Psoas muscle (tissue), 8 donors: ENCODE data around the gene ANOS1. TPM values are rescaled to one million over a fixed set of nuclear protein-coding genes. Genes with fewer than 3 reads are reported as not detected.

Source experiments
- ATAC-seq, 4 donors: fragments of 200-7000 bp; cut with Tn5 transposase; one replicate each; pipeline ENCODE4 v1.9.1; 2020; ENCODE audit warnings: moderate library complexity in 3 of 4, mild to moderate bottlenecking in 2 of 4
- DNase-seq, 2 donors: peaks; one replicate each; pipeline ENCODE4 v3.0.0-alpha.2; 2020
- H3K27ac ChIP-seq: fragments of 200-600 bp; one replicate; pipeline ENCODE4 v1.8.0; 2022
- H3K27me3 ChIP-seq, 3 donors: fragments of 200-600 bp in 1 of 3; one replicate each; pipeline versions ENCODE4 v1.6.1 to v1.8.0; 2013 to 2022; ENCODE audit warnings: low read length in 2 of 3, mild to moderate bottlenecking in 2 of 3, moderate library complexity in 1 of 3; ENCODE audit not compliant: insufficient read depth in 3 of 3
- H3K36me3 ChIP-seq, 2 donors: fragments of 200-600 bp in 1 of 2; one replicate each; pipeline versions ENCODE4 v1.6.1 to v1.8.0; 2013 to 2022; ENCODE audit warnings: low read depth in 1 of 2, mild to moderate bottlenecking in 1 of 2, moderate library complexity in 1 of 2; ENCODE audit not compliant: insufficient read depth in 1 of 2
- H3K4me1 ChIP-seq: fragments of 200-600 bp; one replicate; pipeline ENCODE4 v1.8.0; 2022
- H3K4me3 ChIP-seq: fragments of 200-600 bp; one replicate; pipeline ENCODE4 v1.8.0; 2022; ENCODE audit warnings: mild to moderate bottlenecking
- H3K9me3 ChIP-seq: fragments of 200-600 bp; one replicate; pipeline ENCODE4 v1.8.0; 2022
- CTCF ChIP-seq: fragments of 200-600 bp; IDR thresholded peaks from one replicate; pipeline ENCODE4 v1.8.0; 2022; ENCODE audit warnings: antibody characterized with exemption
- WGBS, 3 donors: extraction: QIAGEN DNeasy Blood & Tissue Kit; methylation state at CpG; one replicate each; pipeline versions ENCODE4 v1.1.6 to v1.1.7; 2013; 5-methylcytosine and 5-hydroxymethylcytosine counted together
- intact Hi-C, 2 donors: fragments of 100-400 bp; cut with DNase I; formaldehyde crosslinking; loops; one replicate each; pipeline versions ENCODE4 v1.11.0 to v1.14.2; 2022
- polyA plus RNA-seq, 3 donors: library from polyadenylated mRNA; stranded (reverse); fragments of 200-250 nt; gene quantifications; one replicate each; pipeline ENCODE4 v1.2.3, GENCODE V29; 2013
- total RNA-seq, 4 donors: library from RNA; stranded (reverse); fragmentation: NEBNext Ultra II Directional in 2 of 4; extraction: Animal tissue kit (Norgen Biotek cat#: 25700) in 2 of 4; gene quantifications; one replicate each; pipeline versions ENCODE4 v1.2.1 to v1.2.4, GENCODE V29; 2021 to 2023
- donor health status: healthy with polysubstance abuse.
- donor health status: DM: no; HTN: no; CAD: no; lungs with moderate emphysema.
- donor health status: Bipolar disorder and iron deficiency.
- donor health status: healthy.
- donor health status: DM: yes; HTN: yes; CAD: no.
- donor health status: DM: no; HTN: no; CAD: no.
- donor health status: DM: no; HTN: no; CAD: no.
- donor health status: DM: yes; HTN: yes; CAD: no.

Gene ANOS1
- total and polyA plus RNA-seq, 7 donors = 0.55 to 11.7 (median 3.4) TPM

- no peaks in the 10 kb centered on the region for H3K4me1 ChIP-seq
- no peaks in the 10 kb centered on the region for H3K27me3 ChIP-seq
- H3K36me3 ChIP-seq = no peaks in the 10 kb centered on the region
- H3K27ac ChIP-seq = no peak overlapping the region
- no peaks in the 10 kb centered on the region for H3K9me3 ChIP-seq
- H3K4me3 ChIP-seq = no peak overlapping the region
- intact Hi-C loops = no loop called here
- ATAC-seq (no peak), DNase-seq (no peak)
- no peak for TF ChIP-seq CTCF
- WGBS, 3 donors = 53 to 72% (median 67%) methylated on average over 2 of the region's 2 CpGs
Observed at GRCh38 chrX:8653956-8654355, 78.0 kb downstream of the ANOS1 start.

GRCh38 chrX:8649969-8650368 lies 82.0 kb downstream of the ANOS1 start:
- intact Hi-C loops = no loop called here
- TF ChIP-seq CTCF = no peak
- Histone ChIP-seq H3K27me3 (no peaks in the 10 kb centered on the region), H3K27ac (no peak overlapping the region), H3K4me3 (no peak overlapping the region), H3K4me1 (no peaks in the 10 kb centered on the region), H3K36me3 (no peaks in the 10 kb centered on the region), H3K9me3 (no peaks in the 10 kb centered on the region)
- ATAC-seq (no peak), DNase-seq (no peak)

- Histone ChIP-seq H3K9me3 (no peaks in the 10 kb centered on the region), H3K4me1 (no peaks in the 10 kb centered on the region), H3K27me3 (no peaks in the 10 kb centered on the region), H3K4me3 (no peak overlapping the region), H3K36me3 (no peaks in the 10 kb centered on the region), H3K27ac (no peak overlapping the region)
- intact Hi-C loops = no loop called here
- TF ChIP-seq CTCF = no peak
- WGBS, 3 donors = 83 to 86% (median 86%) methylated on average over 7 of the region's 7 CpGs
- DNase-seq (no peak), ATAC-seq (no peak)
Observed at GRCh38 chrX:8647176-8647575, 84.8 kb downstream of the ANOS1 start.

GRCh38 chrX:8639949-8640475 lies 91.9 kb downstream of the ANOS1 start:
- DNase-seq (no peak), ATAC-seq (no peak)
- Histone ChIP-seq H3K36me3 (no peaks in the 10 kb centered on the region), H3K9me3 (no peaks in the 10 kb centered on the region), H3K4me1 (no peaks in the 10 kb centered on the region), H3K27ac (no peak overlapping the region), H3K4me3 (no peak overlapping the region), H3K27me3 (no peaks in the 10 kb centered on the region)
- 39 to 74% (median 60%) methylated on average over 11 of the region's 11 CpGs for WGBS, 3 donors
- intact Hi-C loops = no loop called here
- no peak for TF ChIP-seq CTCF

GRCh38 chrX:8636497-8636896 lies 95.4 kb downstream of the ANOS1 start:
- no peak for TF ChIP-seq CTCF
- no peak for DNase-seq

More at GRCh38 chrX:8636497-8636896, 95.4 kb downstream of the ANOS1 start:
- Histone ChIP-seq H3K36me3 (no peaks in the 10 kb centered on the region), H3K4me1 (no peaks in the 10 kb centered on the region), H3K27ac (no peak overlapping the region), H3K27me3 (no peaks in the 10 kb centered on the region), H3K9me3 (no peaks in the 10 kb centered on the region), H3K4me3 (no peak overlapping the region)
- ATAC-seq = no peak
- intact Hi-C loops = no loop called here
